ENCODE results near the gene R3HDML.

The R3HDML gene

GRCh38 chr20:44390280-44390679 is 53.4 kb downstream of the R3HDML start:
- H3K4me1 Mint-ChIP-seq, result peaks cover 13% of the 10 kb centered on the region
- H3K36me3 Mint-ChIP-seq (ENCODE audit: low read depth), result no peaks in the 10 kb centered on the region
- no peak for DNase-seq
- H3K27ac Mint-ChIP-seq, result no peak overlapping the region
- H3K4me3 Mint-ChIP-seq, result no peak overlapping the region
- H3K9me3 Mint-ChIP-seq, result no peaks in the 10 kb centered on the region
- no peak for TF ChIP-seq CTCF (IDR thresholded peaks at IDR 0.05)
- H3K27me3 Mint-ChIP-seq (ENCODE audit: low read depth, poor library complexity), result peaks cover 20% of the 10 kb centered on the region

- no peak for TF ChIP-seq CTCF (IDR thresholded peaks at IDR 0.05)
- H3K4me3 Mint-ChIP-seq, result no peak overlapping the region
- no peaks in the 10 kb centered on the region for H3K9me3 Mint-ChIP-seq
- H3K4me1 Mint-ChIP-seq, result peaks cover 11% of the 10 kb centered on the region
- no peak overlapping the region for H3K27ac Mint-ChIP-seq
- H3K36me3 Mint-ChIP-seq (ENCODE audit: low read depth), result no peaks in the 10 kb centered on the region
- peaks cover 22% of the 10 kb centered on the region for H3K27me3 Mint-ChIP-seq (ENCODE audit: low read depth, poor library complexity)
- DNase-seq, result no peak
Observed at GRCh38 chr20:44392088-44392775, 55.4 kb downstream of the R3HDML start.

- Mint-ChIP-seq H3K36me3 (ENCODE audit: low read depth) (no peaks in the 10 kb centered on the region), H3K4me1 (peaks cover 5% of the 10 kb centered on the region), H3K27me3 (ENCODE audit: low read depth, poor library complexity) (peaks cover 29% of the 10 kb centered on the region), H3K4me3 (no peak overlapping the region), H3K9me3 (no peaks in the 10 kb centered on the region), H3K27ac (no peak overlapping the region)
- TF ChIP-seq CTCF (IDR thresholded peaks at IDR 0.05), result no peak
- no peak for DNase-seq
Observed at GRCh38 chr20:44392776-44393607, 56.1 kb downstream of the R3HDML start.

GRCh38 chr20:44393608-44394451 is 57.0 kb downstream of the R3HDML start:
- H3K4me1 Mint-ChIP-seq, result no peaks in the 10 kb centered on the region
- H3K27me3 Mint-ChIP-seq (ENCODE audit: low read depth, poor library complexity), result peaks cover 34% of the 10 kb centered on the region
- DNase-seq, result no peak
- H3K36me3 Mint-ChIP-seq (ENCODE audit: low read depth), result no peaks in the 10 kb centered on the region
- no peak overlapping the region for H3K27ac Mint-ChIP-seq
- H3K4me3 Mint-ChIP-seq, result no peak overlapping the region
- no peak for TF ChIP-seq CTCF (IDR thresholded peaks at IDR 0.05)
- no peaks in the 10 kb centered on the region for H3K9me3 Mint-ChIP-seq

- peak overlapping the region; percentile 22 for H3K27ac Mint-ChIP-seq
- H3K27me3 Mint-ChIP-seq (ENCODE audit: low read depth, poor library complexity), result peaks cover 38% of the 10 kb centered on the region
- no peaks in the 10 kb centered on the region for H3K36me3 Mint-ChIP-seq (ENCODE audit: low read depth)
- H3K4me3 Mint-ChIP-seq, result no peak overlapping the region
- TF ChIP-seq CTCF (IDR thresholded peaks at IDR 0.05), result no peak
- no peaks in the 10 kb centered on the region for H3K9me3 Mint-ChIP-seq
- H3K4me1 Mint-ChIP-seq, result no peaks in the 10 kb centered on the region
- no peak for DNase-seq
Observed at GRCh38 chr20:44394452-44394701, 57.5 kb downstream of the R3HDML start.

Measured in nephron progenitor cell (in vitro differentiated cells).